ENCODE measurements around the gene GRM4.
A peak's percentile ranks its signal among the peaks of the same experiment; 100 is the strongest.

Gene GRM4

GRCh38 chr6:34050691-34051090 lies 95.2 kb downstream of the GRM4 start:
- TF ChIP-seq EGR1 (IDR thresholded peaks at IDR 0.05) = no peak
- TF ChIP-seq TAF1 (IDR thresholded peaks at IDR 0.05; ENCODE audit: low read depth) = no peak
- no peak for TF ChIP-seq FOXM1 (IDR thresholded peaks at IDR 0.05; ENCODE audit: borderline replicate concordance, low read depth)
- TF ChIP-seq ZBTB7A (IDR thresholded peaks at IDR 0.05; ENCODE audit: low read depth) = no peak
- no peak for TF ChIP-seq TEAD4 (IDR thresholded peaks at IDR 0.05)
- no peak for TF ChIP-seq TCF12 (IDR thresholded peaks at IDR 0.05; ENCODE audit: low read depth)
- TF ChIP-seq USF1 (IDR thresholded peaks at IDR 0.05) = no peak

GRCh38 chr6:34049395-34050342 lies 96.2 kb downstream of the GRM4 start:
- no peak for TF ChIP-seq EGR1 (IDR thresholded peaks at IDR 0.05)
- no peak for TF ChIP-seq CEBPB (IDR thresholded peaks at IDR 0.05)
- TF ChIP-seq USF1 (IDR thresholded peaks at IDR 0.05) = peak; percentile 44; the same call in 1 of the 2 replicates
- TF ChIP-seq RAD21 (IDR thresholded peaks at IDR 0.05; ENCODE audit: low read depth) = no peak

DNA sequence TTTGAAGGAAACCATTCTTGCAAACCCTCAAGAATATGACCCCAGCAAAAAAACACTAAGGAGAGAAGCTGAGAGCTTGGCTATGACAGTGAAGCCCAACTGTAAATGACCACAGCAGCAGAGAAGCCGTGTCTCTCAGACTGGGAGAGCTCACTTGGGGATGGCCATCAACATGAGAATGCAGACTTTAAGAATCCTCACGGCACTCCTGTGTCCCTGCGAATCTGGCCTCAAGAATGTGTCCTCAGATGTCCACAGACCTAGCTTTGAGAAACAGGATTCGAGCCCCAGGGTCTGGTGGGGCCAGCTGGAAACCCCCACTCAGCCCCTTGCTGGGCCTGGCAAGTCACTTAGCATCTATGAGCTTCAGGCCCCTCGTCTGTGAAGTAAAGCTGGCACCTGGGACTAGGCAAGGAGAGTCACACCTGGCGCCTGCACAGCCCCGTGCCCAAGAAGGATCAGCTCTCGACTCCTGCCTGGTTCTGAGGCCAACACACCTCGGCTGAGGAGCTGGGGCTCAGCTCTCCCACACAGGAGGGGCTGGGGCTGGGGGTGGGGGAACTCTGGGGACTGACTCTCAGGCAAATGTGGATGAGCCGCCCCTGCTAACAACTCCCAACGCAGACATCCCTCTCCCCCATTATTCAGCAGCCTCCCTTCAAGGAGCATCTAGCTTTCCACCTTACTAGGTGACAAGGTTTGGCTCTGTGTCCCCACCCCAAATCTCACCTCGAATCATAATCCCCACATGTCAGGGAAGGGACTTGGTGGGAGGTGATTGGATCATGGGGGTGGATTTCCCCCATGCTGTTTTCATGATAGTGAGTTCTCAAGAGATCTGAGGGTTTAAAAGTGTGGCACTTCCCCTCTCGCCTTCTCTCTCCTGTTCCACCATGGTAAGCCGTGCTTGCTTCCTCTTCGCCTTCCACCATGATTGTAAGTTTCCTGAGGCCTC lies 97.7 kb downstream of the GRM4 start:
- TF ChIP-seq TEAD4 (IDR thresholded peaks at IDR 0.05) (no peak), REST (IDR thresholded peaks at IDR 0.05; ENCODE audit: low read depth) (no peak), ZBTB7A (IDR thresholded peaks at IDR 0.05; ENCODE audit: low read depth) (no peak), USF1 (IDR thresholded peaks at IDR 0.05) (no peak), EGR1 (IDR thresholded peaks at IDR 0.05) (no peak), FOXM1 (IDR thresholded peaks at IDR 0.05; ENCODE audit: borderline replicate concordance, low read depth) (no peak), TAF1 (IDR thresholded peaks at IDR 0.05; ENCODE audit: low read depth) (no peak), RAD21 (IDR thresholded peaks at IDR 0.05; ENCODE audit: low read depth) (no peak), NFIC (IDR thresholded peaks at IDR 0.05) (no peak), EP300 (IDR thresholded peaks at IDR 0.05; ENCODE audit: borderline replicate concordance) (no peak), CEBPB (IDR thresholded peaks at IDR 0.05) (no peak), CREB1 (IDR thresholded peaks at IDR 0.05; ENCODE audit: low read depth) (no peak), TCF12 (IDR thresholded peaks at IDR 0.05; ENCODE audit: low read depth) (no peak), MAX (IDR thresholded peaks at IDR 0.05) (no peak), YY1 (IDR thresholded peaks at IDR 0.05; ENCODE audit: low read depth) (no peak)

DNA sequence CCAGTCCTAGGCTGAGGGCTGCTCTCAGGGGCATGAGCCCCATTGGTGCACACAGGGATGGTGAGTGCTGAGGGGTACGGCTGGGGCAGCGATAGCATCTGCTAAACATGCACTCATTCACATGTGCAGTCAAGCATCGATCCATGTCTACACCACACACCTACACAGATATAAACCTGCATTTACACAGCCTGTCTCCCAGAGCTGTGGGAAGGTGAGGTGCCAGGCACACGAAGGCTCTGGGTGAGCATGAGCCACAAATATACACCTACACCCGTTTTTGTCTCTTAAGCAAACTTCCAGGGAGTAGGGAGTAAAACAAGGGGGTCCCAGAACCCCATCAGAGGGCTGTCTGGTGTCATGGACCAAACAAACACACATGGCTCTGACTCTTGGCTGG lies 99.3 kb downstream of the GRM4 start:
- TF ChIP-seq ZBTB7A (IDR thresholded peaks at IDR 0.05; ENCODE audit: low read depth) (no peak), USF1 (IDR thresholded peaks at IDR 0.05) (no peak), CEBPB (IDR thresholded peaks at IDR 0.05) (no peak), RAD21 (IDR thresholded peaks at IDR 0.05; ENCODE audit: low read depth) (no peak), REST (IDR thresholded peaks at IDR 0.05; ENCODE audit: low read depth) (no peak), TAF1 (IDR thresholded peaks at IDR 0.05; ENCODE audit: low read depth) (no peak), FOXM1 (IDR thresholded peaks at IDR 0.05; ENCODE audit: borderline replicate concordance, low read depth) (no peak), EGR1 (IDR thresholded peaks at IDR 0.05) (no peak), YY1 (IDR thresholded peaks at IDR 0.05; ENCODE audit: low read depth) (no peak), TCF12 (IDR thresholded peaks at IDR 0.05; ENCODE audit: low read depth) (no peak)
